GM23338 (cell line): ENCODE results near the gene LRRTM2. TPM values are rescaled to one million over a fixed set of nuclear protein-coding genes. Genes with fewer than 3 reads are reported as not detected.

ENCODE experiments used
- ATAC-seq: fragments of 200-7000 bp; cut with Tn5 transposase; 3 replicates; pipeline ENCODE4 v1.9.1; 2020
- DNase-seq: peaks from one replicate; pipeline ENCODE4 v3.0.0-alpha.2; 2015; ENCODE audit warnings: low spot score
- H2AFZ ChIP-seq: fragments of 200-600 bp; sonication (generic); 2 replicates; pipeline ENCODE4 v1.8.0; 2016; ENCODE audit warnings: antibody characterized with exemption, mild to moderate bottlenecking, moderate library complexity
- H3F3A ChIP-seq: fragments of 200-600 bp; sonication (generic); replicated peaks from 2 replicates; pipeline ENCODE4 v1.8.0; 2017; ENCODE audit warnings: antibody characterized with exemption, mixed run types, low read depth
- H3K27ac ChIP-seq: fragments of 200-600 bp; sonication (generic); 2 replicates; pipeline ENCODE4 v1.6.1; 2016; ENCODE audit warnings: low read depth
- H3K27me3 ChIP-seq: fragments of 200-600 bp; sonication (generic); 2 replicates; pipeline ENCODE4 v1.8.0; 2016; ENCODE audit warnings: mild to moderate bottlenecking, mixed run types, moderate library complexity; ENCODE audit not compliant: insufficient read depth
- H3K36me3 ChIP-seq: fragments of 200-600 bp; sonication (generic); 2 replicates; pipeline ENCODE4 v1.8.0; 2016; ENCODE audit warnings: mild to moderate bottlenecking; ENCODE audit not compliant: insufficient read depth
- H3K4me1 ChIP-seq: fragments of 200-600 bp; sonication (generic); 2 replicates; pipeline ENCODE4 v1.8.0; 2016; ENCODE audit warnings: mild to moderate bottlenecking, moderate library complexity; ENCODE audit not compliant: insufficient read depth
- H3K4me2 ChIP-seq: fragments of 200-600 bp; sonication (generic); 2 replicates; pipeline ENCODE4 v1.7.1; 2017; ENCODE audit warnings: mixed run types
- H3K4me3 ChIP-seq: fragments of 200-600 bp; sonication (generic); 2 replicates; pipeline ENCODE4 v1.6.1; 2016; ENCODE audit warnings: mixed run types
- H3K79me2 ChIP-seq: fragments of 200-600 bp; sonication (generic); replicated peaks from 2 replicates; pipeline ENCODE4 v1.8.0; 2017; ENCODE audit warnings: mild to moderate bottlenecking; ENCODE audit not compliant: insufficient read depth
- H3K9me2 ChIP-seq: fragments of 200-600 bp; sonication (generic); 2 replicates; pipeline ENCODE4 v1.8.0; 2017; ENCODE audit not compliant: insufficient read depth
- H4K20me1 ChIP-seq: fragments of 200-600 bp; sonication (generic); replicated peaks from 2 replicates; pipeline ENCODE4 v1.8.0; 2017; ENCODE audit warnings: mild to moderate bottlenecking; ENCODE audit not compliant: insufficient read depth
- H3K27ac Mint-ChIP-seq: 2 replicates; pipeline ENCODE4 v1.8.0; 2020; ENCODE audit warnings: inconsistent platforms, mild to moderate bottlenecking, moderate library complexity, mixed read lengths
- H3K27me3 Mint-ChIP-seq: 3 replicates; pipeline ENCODE4 v1.8.0; 2022; ENCODE audit warnings: low read depth, mild to moderate bottlenecking, moderate library complexity, mixed read lengths, inconsistent platforms; ENCODE audit not compliant: insufficient read depth, poor library complexity
- H3K36me3 Mint-ChIP-seq: 3 replicates; pipeline ENCODE4 v1.8.0; 2021; ENCODE audit warnings: low read depth, mild to moderate bottlenecking, inconsistent platforms, moderate library complexity, mixed read lengths
- H3K4me1 Mint-ChIP-seq: 3 replicates; pipeline ENCODE4 v1.8.0; 2020; ENCODE audit warnings: mild to moderate bottlenecking, inconsistent platforms, mixed read lengths
- H3K4me3 Mint-ChIP-seq: 3 replicates; pipeline ENCODE4 v1.8.0; 2021; ENCODE audit warnings: moderate library complexity, mild to moderate bottlenecking, inconsistent platforms, mixed read lengths
- H3K9me3 Mint-ChIP-seq: 3 replicates; pipeline ENCODE4 v1.8.0; 2020; ENCODE audit warnings: moderate library complexity, mild to moderate bottlenecking, inconsistent platforms, mixed read lengths
- EZH2phosphoT487 ChIP-seq: fragments of 200-600 bp; sonication (generic); IDR thresholded peaks from one replicate; pipeline ENCODE4 v1.8.1; 2018; ENCODE audit warnings: antibody characterized with exemption; ENCODE audit not compliant: unreplicated experiment
- JUNB ChIP-seq: IDR thresholded peaks from one replicate; pipeline ENCODE4 v1.6.1; 2016; ENCODE audit warnings: antibody characterized with exemption; ENCODE audit not compliant: unreplicated experiment
- NANOG ChIP-seq: IDR thresholded peaks from 2 replicates; pipeline ENCODE4 v1.6.1; 2016; ENCODE audit warnings: antibody characterized with exemption, borderline replicate concordance
- POLR2AphosphoS5 ChIP-seq: IDR thresholded peaks from 2 replicates; pipeline ENCODE4 v1.6.1; 2016; ENCODE audit warnings: antibody characterized with exemption, low read depth
- STAT1 ChIP-seq: IDR thresholded peaks from one replicate; pipeline ENCODE4 v1.6.1; 2016; ENCODE audit warnings: antibody characterized with exemption; ENCODE audit not compliant: unreplicated experiment
- ZNF114 ChIP-seq: fragments of 250-450 bp; sonication (Bioruptor Pico); IDR thresholded peaks from 2 replicates; pipeline ENCODE4 v1.5.0; 2020; ENCODE audit warnings: mild to moderate bottlenecking, moderate library complexity
- polyA plus RNA-seq: library from polyadenylated mRNA; unstranded; fragments of >200 nt; fragmentation: Nextera tagmentation; extraction: Ambion mirVana; gene quantifications from 2 replicates; pipeline ENCODE4 v1.2.1, GENCODE V29; 2016
- total RNA-seq: library from RNA; depleted of rRNA; stranded (reverse); fragments of >200 nt; shearing (Covaris generic); gene quantifications from 2 replicates; pipeline ENCODE4 v1.2.3, GENCODE V29; 2014
- TF ChIP-seq, protein P1 (sequence below): IDR thresholded peaks from one replicate; pipeline ENCODE4 v1.6.1; 2018; ENCODE audit warnings: antibody characterized with exemption; ENCODE audit not compliant: unreplicated experiment
- TF ChIP-seq, protein P2 (sequence below): IDR thresholded peaks from 2 replicates; pipeline ENCODE4 v1.6.1; 2016; ENCODE audit warnings: antibody characterized with exemption
- TF ChIP-seq, protein P3 (sequence below), 2 experiments: fragments of 200-600 bp in 1 of 2; sonication (generic) in 1 of 2; conservative IDR thresholded peaks; 2 replicates each; pipeline versions ENCODE4 v1.5.1 to v1.6.1; 2016 to 2017; ENCODE audit warnings: antibody characterized with exemption in 2 of 2, low read depth in 2 of 2, mild to moderate bottlenecking in 2 of 2, moderate library complexity in 1 of 2

The LRRTM2 gene
- total and polyA plus RNA-seq, 2 experiments from 2014 or later, result 1.5 TPM; not detected in 1

DNA sequence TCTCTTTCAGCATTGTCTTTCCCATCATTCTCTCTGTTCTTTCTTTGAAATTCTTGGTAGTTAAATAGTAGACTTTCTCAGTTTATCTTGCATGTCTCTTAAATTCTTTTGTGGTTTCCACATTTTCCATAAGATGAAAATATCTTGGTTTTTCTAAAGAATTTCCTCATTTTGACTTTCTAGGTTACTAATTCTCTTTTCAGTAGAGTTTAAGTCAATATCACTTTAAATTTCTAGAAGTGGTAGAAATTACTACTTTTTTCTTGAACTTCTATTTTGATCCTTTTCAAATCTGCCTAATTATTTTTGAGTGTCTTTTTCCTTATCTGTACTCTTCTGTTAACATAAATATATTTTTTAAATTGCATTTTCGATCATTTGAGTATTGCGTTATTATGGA, 23.6 kb upstream of the LRRTM2 start (continued):
- TF ChIP-seq, protein P1, sequence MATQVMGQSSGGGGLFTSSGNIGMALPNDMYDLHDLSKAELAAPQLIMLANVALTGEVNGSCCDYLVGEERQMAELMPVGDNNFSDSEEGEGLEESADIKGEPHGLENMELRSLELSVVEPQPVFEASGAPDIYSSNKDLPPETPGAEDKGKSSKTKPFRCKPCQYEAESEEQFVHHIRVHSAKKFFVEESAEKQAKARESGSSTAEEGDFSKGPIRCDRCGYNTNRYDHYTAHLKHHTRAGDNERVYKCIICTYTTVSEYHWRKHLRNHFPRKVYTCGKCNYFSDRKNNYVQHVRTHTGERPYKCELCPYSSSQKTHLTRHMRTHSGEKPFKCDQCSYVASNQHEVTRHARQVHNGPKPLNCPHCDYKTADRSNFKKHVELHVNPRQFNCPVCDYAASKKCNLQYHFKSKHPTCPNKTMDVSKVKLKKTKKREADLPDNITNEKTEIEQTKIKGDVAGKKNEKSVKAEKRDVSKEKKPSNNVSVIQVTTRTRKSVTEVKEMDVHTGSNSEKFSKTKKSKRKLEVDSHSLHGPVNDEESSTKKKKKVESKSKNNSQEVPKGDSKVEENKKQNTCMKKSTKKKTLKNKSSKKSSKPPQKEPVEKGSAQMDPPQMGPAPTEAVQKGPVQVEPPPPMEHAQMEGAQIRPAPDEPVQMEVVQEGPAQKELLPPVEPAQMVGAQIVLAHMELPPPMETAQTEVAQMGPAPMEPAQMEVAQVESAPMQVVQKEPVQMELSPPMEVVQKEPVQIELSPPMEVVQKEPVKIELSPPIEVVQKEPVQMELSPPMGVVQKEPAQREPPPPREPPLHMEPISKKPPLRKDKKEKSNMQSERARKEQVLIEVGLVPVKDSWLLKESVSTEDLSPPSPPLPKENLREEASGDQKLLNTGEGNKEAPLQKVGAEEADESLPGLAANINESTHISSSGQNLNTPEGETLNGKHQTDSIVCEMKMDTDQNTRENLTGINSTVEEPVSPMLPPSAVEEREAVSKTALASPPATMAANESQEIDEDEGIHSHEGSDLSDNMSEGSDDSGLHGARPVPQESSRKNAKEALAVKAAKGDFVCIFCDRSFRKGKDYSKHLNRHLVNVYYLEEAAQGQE, result no peak
- TF ChIP-seq ZNF114, result no peak
- TF ChIP-seq POLR2AphosphoS5, result no peak

DNA sequence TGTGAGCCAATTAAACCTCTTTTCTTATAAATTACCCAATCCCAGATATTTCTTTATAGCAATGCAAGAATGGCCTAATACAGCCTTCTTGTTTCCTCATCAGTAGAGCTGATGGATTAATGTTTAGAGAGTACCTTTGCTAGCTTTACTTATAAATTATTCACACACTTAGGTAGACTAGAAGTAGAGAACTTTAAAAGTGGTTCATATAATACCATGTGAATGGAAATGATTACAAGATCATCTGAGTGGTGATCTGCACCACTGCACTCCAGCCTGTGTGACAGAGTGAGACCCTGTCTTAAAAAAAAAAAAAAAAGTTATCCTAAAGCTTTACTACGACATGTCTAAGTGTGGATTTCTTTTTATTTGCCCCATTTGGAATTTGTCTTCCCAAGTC, 23.2 kb upstream of the LRRTM2 start:
- ATAC-seq, result no peak

More for the DNA sequence above, 23.2 kb upstream of the LRRTM2 start:
- Mint-ChIP-seq H3K27me3 (peaks cover 3% of the 10 kb centered on the region), H3K4me1 (peaks cover 4% of the 10 kb centered on the region; the same call in 2 of the 3 replicates), H3K27ac (no peak overlapping the region), H3K36me3 (peaks cover 21% of the 10 kb centered on the region), H3K4me3 (no peak overlapping the region), H3K9me3 (no peaks in the 10 kb centered on the region)
- Histone ChIP-seq H3K4me1 (peaks cover 6% of the 10 kb centered on the region; the same call in 1 of the 2 replicates), H3K4me3 (no peak overlapping the region), H3K4me2 (no peak overlapping the region), H3K27me3 (no peaks in the 10 kb centered on the region), H3K9me2 (no peaks in the 10 kb centered on the region), H2AFZ (no peak overlapping the region), H3K79me2 (peaks cover 8% of the 10 kb centered on the region), H3K27ac (no peak overlapping the region), H3K36me3 (no peaks in the 10 kb centered on the region; the same call in 1 of the 2 replicates), H3F3A (no peaks in the 10 kb centered on the region), H4K20me1 (no peaks in the 10 kb centered on the region; the same call in 1 of the 2 replicates)
- TF ChIP-seq NANOG (no peak), POLR2AphosphoS5 (no peak), JUNB (no peak), STAT1 (no peak), EZH2phosphoT487 (no peak)
- TF ChIP-seq, protein P2, sequence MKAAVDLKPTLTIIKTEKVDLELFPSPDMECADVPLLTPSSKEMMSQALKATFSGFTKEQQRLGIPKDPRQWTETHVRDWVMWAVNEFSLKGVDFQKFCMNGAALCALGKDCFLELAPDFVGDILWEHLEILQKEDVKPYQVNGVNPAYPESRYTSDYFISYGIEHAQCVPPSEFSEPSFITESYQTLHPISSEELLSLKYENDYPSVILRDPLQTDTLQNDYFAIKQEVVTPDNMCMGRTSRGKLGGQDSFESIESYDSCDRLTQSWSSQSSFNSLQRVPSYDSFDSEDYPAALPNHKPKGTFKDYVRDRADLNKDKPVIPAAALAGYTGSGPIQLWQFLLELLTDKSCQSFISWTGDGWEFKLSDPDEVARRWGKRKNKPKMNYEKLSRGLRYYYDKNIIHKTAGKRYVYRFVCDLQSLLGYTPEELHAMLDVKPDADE, result no peak
- TF ChIP-seq, protein P3, sequence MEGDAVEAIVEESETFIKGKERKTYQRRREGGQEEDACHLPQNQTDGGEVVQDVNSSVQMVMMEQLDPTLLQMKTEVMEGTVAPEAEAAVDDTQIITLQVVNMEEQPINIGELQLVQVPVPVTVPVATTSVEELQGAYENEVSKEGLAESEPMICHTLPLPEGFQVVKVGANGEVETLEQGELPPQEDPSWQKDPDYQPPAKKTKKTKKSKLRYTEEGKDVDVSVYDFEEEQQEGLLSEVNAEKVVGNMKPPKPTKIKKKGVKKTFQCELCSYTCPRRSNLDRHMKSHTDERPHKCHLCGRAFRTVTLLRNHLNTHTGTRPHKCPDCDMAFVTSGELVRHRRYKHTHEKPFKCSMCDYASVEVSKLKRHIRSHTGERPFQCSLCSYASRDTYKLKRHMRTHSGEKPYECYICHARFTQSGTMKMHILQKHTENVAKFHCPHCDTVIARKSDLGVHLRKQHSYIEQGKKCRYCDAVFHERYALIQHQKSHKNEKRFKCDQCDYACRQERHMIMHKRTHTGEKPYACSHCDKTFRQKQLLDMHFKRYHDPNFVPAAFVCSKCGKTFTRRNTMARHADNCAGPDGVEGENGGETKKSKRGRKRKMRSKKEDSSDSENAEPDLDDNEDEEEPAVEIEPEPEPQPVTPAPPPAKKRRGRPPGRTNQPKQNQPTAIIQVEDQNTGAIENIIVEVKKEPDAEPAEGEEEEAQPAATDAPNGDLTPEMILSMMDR (conservative IDR thresholded peaks at IDR 0.05; ENCODE audit: low read depth in 2 of 2), result no peak
- no peak for DNase-seq
